Right lobe of liver (tissue), 4 donors: Measurements from ENCODE around the gene MAN2B2.

Experiments
- POLR2A ChIP-seq: fragments of 450-650 bp; IDR thresholded peaks from one replicate; pipeline ENCODE4 v1.6.1; 2017; ENCODE audit warnings: antibody characterized with exemption, mild to moderate bottlenecking
- TF ChIP-seq, protein P1 (sequence below), 4 donors: fragments of 200-600 bp in 3 of 4; fragments of 450-650 bp in 1 of 4; IDR thresholded peaks; one replicate each; pipeline versions ENCODE4 v1.5.1 to v1.8.0; 2016 to 2022; ENCODE audit warnings: antibody characterized with exemption in 4 of 4, mild to moderate bottlenecking in 2 of 4
- donor health status: DM: no; HTN: no; CAD: no.
- donor health status: DM: no; HTN: no; CAD: no.
- donor health status: DM: no; HTN: yes; CAD: no.

DNA sequence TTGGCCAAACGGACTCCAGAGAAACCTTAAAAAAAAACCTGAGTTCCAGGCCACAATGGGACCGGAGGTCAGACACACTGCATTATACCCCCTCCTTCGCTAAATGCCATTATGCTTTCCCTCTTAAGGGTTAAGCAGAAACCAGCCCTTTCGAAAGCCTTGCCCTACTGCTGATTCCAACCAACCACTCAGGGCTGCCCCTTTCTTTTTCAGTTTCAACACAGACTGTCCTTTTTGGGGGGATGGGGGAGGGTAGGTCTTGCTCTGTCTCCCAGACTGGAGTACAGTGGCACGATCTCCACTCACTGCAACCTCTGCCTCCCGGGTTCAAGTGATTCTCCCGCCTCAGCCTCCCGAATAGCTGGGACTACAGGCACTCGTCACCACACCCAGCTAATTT, 49.5 kb upstream of the MAN2B2 start:
- no peak for TF ChIP-seq POLR2A
- TF ChIP-seq, protein P1, sequence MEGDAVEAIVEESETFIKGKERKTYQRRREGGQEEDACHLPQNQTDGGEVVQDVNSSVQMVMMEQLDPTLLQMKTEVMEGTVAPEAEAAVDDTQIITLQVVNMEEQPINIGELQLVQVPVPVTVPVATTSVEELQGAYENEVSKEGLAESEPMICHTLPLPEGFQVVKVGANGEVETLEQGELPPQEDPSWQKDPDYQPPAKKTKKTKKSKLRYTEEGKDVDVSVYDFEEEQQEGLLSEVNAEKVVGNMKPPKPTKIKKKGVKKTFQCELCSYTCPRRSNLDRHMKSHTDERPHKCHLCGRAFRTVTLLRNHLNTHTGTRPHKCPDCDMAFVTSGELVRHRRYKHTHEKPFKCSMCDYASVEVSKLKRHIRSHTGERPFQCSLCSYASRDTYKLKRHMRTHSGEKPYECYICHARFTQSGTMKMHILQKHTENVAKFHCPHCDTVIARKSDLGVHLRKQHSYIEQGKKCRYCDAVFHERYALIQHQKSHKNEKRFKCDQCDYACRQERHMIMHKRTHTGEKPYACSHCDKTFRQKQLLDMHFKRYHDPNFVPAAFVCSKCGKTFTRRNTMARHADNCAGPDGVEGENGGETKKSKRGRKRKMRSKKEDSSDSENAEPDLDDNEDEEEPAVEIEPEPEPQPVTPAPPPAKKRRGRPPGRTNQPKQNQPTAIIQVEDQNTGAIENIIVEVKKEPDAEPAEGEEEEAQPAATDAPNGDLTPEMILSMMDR (IDR thresholded peaks at IDR 0.05): no peak
